NCI-H2196 treated with DMSO at 0.1 percent for 48 hours (cell line): ENCODE measurements around the gene SUGCT.
"Not testable (repeated sequence)": the region's sequence is repeated elsewhere in the genome, so short reads cannot be mapped to it uniquely, and the experiment has no call there.

Experiments used
- DNase-seq: peaks from one replicate; lab custom pipeline; 2025; ENCODE audit not compliant: unreplicated experiment; lab: John Stamatoyannopoulos, UW

Gene SUGCT

DNA sequence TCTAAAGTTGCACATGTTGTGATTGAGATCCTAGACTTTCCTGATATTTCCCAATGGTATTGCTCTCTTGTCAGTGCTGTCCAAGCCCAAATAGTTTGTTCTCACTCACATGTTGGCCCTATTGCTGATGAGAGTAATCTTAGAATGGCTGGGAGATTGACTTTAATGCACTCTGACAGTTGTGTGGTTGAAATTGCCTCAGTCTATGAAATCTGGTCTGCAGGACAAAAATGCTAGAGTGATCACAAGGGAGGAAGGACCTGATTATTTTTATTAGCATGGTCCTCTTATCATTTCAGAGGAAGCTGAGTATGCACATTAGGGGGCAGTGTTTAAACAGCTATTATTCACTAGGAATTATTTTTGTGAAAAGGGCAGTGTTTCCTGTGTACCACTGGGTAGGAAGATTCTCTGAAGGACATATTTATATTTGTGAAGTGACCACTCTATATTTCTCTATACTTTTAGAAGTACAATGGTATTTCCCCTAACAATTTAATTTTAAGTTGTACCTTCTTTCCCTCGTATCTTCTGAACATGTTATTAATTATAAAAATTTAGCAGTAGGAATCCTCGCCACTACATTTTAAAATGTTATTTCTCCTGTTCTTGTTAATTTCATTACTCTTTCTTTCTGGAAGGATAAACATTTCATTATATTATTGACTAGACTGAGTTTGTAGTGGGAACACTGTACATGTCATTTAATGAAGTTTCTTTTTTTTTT, 64.4 kb downstream of the SUGCT start:
- no peak for DNase-seq

DNA sequence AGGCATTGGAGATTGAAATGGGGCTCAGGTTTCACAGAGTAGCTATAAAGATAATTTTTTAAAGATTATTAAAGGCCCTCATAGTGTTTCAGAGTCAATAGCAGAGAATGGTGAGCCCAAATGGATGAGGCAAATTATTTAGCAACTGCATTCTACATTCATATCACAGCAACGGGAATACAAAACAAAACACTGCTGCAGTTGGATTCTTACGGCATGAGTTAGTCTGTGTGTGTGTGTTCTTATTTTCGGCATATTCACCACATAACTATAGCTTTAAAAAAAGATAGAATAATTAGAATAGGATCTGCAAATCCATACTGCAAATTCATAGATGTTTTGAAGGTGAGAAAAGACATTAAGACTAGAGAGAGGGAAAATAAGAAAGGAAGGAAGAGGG, 66.0 kb downstream of the SUGCT start:
- DNase-seq = no peak

DNA sequence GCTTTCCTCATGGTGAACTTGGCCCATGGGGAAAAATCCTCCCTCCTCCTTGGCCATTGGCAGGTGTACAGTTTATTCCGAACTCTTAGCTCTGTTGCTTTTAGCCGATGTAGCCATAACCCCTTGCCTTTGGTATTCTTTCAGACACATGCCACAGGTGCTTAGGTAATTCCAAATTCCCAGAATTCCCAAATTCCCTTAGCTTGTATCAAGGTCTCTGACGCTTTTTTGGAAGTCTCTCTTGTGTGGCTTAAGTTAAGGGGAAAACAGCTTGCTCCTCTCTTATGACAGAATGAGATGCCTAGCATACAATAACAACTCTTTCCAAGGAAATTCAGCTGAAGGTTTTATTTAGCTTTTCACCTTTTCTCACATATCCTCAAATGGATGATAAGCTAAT, 68.0 kb downstream of the SUGCT start:
- DNase-seq = no peak

DNA sequence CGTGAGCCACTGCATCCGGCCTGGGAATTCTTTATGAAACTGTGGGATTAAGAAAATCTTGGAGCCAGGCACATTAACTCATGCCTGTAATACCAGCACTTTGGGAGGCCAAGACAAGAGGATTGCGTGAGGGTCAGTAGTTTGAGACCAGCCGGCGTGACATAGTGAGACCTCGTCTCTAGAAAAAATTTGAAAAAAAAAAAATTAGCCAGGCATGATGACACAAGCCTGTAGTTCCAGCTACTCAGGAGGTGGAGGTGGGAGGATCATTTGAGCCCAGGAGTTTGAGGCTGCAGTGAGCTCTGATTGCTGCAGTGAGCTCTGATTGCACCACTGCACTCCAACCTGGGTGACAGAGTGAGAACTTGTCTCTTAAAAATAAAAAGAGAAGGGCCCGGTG, 69.8 kb downstream of the SUGCT start:
- DNase-seq = no peak

DNA sequence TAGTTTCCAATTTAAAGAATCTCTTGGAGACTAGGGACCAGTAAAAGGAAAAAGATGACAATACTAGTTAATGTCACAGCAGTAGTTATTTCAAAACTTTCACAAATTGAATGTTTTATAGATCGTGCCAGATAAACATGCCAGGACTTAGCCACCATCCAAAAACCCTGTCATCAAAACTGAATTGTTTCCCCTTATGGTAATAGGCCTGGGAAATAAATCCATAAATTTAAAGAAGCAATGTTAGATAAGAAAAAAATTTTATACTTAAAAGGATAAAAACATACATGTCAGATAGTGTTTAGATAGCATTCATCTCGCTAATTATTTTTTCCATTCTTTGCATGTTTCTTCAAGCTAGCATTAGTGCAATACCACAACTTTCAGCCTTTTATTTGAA, 71.2 kb downstream of the SUGCT start:
- DNase-seq = no peak

DNA sequence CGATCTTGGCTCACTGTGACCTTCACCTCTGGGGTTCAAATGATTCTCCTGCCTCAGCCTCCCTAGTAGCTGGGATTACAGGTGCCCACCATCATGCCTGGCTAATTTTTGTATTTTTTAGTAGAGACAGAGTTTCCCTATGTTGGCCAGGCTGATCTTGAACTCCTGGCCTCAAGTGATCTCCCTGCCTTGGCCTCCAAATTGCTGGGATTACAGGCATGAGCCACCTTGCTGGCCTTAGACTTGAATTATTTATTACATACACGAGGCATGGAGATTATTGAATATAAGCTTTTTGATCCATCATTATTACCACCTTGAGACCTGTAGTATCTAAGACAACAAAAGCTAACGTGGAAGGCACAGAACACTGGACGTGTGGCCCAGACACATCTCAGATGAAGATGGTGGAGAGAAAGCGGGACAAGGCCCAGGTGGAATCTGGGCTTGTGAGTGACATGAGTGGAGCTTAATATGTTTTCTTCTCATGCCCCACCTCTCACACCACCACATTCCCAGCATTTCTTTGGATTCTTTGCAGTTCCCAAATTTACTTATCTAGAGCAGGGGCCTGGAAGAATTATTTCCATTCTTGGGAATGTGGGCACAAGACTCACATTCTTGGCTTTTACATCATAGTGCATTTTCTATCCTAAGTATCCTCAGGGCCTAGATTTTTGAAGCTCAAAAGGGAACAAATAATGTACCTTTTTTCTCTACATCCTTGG, 76.6 kb downstream of the SUGCT start:
- DNase-seq = no peak

DNA sequence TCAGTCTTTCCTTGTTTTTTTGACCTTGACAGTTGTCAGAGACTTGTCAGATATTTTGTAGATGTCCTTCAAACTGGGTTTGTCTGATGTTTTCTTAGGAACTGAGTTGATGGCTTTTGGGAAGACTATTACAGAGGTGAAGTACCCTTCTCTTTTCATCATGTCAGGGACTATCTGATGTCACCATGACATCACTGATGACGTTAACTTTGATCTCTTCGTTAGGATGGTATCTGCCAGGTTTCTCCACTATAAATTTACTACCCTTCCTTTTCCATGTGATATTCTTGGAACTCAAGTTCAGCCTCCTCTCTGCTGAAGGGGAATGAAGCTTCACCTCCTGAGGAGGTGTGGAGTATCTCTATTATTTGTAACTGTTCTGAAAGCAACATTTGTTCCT, 78.5 kb downstream of the SUGCT start:
- no peak for DNase-seq

DNA sequence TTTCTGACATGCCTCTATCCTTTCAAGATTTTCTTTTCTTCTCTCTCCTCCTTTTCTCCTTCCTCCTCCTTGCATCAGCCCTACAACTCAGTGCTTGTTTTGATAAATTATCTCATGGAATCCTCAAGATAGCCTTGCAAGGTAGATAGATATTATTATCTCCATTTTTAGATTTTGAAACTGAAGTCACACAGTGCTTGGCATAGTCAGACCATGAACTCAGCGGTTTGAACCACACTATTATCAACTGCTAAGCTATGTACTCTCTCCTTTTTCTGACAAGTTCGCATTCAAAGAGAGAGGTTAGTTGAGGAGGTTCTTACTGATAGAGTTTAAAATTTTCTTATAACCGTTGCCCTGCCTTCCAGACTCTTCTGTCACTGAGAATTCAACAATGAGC, 79.1 kb downstream of the SUGCT start:
- DNase-seq = no peak

DNA sequence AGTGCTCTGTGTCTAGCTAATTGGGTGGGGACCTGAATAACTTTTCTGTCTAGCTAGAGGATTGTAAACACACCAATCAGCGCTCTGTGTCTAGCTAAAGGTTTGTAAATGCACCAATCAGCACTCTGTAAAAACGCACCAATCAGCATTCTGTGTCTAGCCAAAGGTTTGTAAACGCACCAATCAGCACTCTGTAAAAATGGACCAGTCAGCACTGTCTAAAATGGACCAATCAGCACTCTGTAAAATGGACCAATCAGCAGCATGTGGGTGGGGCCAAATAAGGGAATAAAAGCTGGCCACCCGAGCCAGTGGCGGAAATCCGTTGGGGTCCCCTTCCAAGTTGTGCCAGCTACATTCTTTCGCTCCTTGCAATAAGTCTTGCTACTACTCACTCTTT, 83.8 kb downstream of the SUGCT start:
- not testable (repeated sequence) for DNase-seq

DNA sequence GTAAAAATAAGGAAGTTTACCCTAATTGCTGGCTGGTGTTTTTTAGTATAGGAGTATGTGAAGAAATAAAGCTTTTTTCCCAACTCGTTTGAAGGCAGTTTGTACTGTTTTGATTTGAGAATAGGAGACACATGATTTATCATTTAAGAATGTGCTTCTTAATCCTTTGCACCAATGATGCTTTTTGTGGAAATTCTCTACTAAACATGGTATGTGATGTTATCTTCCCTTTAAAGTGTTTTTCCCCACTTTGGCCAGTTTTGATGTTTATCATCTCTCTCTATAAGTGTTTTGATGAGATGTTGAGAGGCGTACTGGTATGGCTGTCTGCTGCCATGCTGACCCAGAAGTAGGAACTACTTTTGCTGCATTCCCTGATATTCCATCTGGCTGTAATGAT, 85.1 kb downstream of the SUGCT start:
- no peak for DNase-seq

DNA sequence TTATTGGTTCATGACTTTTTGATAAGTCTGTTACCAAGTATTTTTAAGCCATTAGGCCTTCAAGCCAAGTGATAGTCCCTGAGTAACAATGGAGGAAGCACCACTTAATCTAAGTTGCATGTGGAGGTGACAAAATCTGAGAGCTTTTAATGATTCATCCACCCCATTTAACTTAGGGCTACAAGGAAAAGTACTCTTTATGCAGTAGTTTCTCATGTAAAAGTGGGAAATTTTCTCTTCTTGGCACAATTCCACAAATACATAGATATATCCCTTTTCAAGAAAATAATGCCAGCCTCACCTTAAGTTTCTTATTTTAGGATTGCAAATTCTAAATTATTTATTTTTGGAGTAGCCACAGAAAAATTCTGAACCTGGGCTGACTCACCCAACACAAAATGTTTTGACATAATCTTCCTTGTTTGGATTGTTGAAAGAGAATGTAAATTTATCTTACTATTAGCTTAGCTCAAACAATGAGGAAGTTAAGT, 85.7 kb downstream of the SUGCT start:
- no peak for DNase-seq

DNA sequence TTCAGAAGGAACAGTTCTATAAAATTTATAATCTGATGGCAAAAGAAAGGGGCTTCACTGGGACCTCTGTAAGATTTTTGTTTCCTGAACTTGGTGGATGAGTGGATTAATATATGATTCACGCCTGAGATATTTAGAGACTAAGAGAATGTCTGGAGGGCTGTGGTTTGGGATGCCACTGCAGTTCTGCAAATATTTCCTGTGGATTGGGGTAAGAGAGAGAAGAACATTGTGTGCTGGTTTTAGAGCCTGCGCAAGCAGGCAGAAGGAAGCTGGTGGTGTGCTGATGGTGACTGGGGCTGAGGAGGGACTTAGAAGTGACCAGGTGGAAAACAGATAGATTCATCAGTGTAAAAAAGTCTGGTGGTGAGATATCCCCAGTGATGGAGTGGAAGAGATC, 87.0 kb downstream of the SUGCT start:
- DNase-seq = no peak

DNA sequence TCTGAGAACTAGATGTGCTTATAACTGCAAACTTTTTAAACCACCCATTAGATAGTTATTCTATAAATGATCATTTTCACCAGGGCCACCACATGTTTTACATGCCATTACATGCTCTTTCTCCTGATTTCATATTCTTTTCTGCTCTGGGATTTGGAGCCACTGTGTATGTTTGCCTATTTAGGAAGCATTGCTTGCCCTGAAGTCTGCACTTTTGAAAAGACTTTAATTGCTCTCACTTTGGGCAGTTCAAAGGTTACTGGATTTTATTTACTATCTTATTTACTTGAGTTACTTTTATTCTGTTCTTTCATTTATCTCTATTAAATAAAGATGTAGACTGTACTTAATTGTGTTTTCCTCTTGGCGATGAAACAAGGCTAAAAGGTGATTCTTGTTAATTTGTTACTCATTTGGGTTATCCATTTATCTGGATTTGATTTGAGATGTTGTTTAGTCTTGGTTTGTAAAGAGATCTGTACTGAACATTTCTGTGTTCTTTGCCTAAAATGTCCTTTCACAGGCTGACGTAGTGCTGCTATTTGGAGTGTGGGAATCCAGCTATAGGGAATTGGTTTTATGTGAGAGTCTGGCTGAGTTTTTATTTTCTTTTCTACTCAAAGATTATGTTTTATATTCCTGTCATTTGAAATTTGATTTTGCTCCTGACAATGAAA, 88.8 kb downstream of the SUGCT start:
- no peak for DNase-seq

DNA sequence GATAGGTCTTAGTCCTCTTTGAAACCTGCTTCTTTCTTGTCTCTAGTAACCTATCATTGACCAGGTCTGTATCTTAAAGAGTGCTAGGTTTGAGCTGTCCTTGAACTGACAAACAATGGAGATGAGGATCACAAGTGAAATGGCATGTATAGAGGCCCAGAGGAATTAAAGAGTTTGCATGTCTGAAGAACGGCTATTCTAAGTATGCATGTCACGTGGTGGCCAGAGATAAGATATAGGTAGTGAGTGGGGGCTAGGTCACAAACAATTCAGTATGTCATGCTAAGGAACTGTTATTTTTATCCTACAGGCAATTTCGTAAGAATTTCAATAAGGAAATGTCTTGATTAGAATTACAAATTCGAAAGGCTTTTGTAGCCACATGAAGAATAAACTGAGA, 95.3 kb downstream of the SUGCT start:
- no peak for DNase-seq

DNA sequence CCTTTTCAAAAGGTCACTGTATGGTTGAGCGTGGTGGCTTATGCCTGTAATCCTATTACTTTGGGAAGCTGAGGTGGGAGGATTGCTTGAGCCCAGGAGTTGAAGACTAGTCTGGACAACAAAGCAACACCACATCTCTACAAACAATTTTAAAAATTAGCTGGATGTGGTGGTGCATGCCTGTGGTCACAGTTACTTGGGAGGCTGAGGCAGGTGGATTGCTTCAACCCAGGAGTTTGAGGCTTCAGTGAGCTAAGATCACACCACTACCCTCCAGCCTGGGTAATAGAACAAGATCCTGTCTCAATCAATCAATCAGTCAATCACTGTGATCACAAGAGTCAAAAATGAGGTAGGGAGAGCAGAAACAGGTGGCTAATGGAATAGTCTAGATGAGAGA, 97.0 kb downstream of the SUGCT start:
- no peak for DNase-seq

DNA sequence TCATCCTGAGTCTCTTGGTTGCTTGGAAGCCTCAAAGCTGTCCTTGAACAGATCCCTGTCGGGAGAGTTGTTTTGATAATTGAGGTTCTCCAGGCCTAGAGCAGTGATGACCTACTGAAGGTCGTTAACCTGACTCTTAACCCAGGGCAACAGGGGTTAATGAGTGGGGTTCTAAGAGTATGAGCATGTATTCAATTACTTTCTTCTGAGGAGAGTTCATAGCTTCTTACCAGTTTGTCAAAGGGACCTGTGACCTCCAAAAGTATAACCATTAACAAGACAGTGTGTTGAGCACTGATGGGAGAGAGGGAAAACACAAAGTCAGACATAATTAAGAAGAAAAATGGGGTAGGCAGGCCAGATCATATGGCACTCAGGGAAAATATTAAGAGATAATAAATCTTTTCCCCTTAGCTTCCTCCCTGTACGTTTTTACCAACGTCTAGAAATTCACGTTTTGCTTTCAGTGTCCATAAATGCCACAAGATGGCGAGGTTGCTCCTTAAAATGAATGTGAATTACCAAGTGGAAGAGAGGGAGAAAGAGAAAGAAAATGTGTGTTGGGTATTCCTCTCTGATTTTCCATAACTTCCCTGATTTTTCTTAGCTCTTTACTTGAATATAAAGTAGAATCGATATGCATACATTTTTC, 97.6 kb downstream of the SUGCT start:
- DNase-seq = peak; percentile 10

DNA sequence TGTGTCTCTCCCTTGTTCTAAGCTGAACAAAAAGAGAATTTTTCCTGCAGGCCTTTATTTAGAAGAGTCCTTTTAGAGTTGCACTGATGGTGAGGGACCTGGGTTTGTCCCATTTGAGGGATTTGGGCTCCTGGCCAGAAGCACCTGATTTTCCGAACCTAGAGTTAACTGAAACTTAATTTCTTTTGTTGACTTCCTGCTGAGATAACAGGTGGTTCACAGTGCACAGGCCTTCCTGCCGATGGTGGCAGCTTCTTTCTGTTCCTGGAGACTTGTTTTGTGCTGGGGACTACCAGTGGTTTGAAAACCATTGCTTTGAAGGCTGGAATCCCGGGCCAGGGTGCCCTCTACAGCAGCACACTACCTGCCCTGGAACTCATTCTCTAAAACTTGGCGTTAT, 99.2 kb downstream of the SUGCT start:
- DNase-seq = no peak

DNA sequence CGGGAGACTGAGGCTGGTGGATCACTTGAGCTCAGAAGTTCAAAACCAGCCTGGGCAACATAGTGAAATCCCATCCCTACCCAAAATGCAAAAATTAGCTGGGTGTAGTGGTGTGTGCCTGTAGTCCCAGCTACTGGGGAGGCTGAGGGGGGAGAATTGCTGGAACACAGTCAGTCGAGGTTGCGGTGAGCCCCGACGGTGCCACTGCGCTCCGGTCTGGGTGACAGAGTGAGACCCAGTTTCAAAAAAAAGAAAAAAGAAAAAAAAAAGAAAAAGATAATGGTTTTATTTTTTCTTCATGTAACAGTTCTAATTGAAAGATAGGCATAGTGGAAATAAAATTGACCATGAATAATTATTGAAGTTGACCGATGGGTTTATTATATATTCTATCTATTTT, 99.9 kb downstream of the SUGCT start:
- no peak for DNase-seq

DNA sequence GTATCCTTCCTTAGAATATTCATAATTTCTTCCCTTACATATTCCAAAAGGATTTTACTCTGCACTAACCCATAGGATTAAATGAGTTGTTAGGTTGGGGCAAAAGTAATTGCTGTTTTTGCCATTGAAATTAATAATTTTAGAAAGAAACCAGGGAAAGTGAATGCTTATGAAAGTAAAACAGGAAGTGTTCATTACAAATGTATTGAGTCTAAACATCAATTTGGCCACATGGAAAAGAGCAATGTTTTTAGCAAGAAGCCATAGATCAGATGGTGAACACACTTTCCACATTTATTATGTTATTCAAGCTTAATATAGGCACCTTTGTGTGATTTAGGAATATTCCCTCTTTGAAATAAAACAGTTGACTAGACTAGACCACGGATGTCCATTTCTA, 102.9 kb downstream of the SUGCT start:
- no peak for DNase-seq

DNA sequence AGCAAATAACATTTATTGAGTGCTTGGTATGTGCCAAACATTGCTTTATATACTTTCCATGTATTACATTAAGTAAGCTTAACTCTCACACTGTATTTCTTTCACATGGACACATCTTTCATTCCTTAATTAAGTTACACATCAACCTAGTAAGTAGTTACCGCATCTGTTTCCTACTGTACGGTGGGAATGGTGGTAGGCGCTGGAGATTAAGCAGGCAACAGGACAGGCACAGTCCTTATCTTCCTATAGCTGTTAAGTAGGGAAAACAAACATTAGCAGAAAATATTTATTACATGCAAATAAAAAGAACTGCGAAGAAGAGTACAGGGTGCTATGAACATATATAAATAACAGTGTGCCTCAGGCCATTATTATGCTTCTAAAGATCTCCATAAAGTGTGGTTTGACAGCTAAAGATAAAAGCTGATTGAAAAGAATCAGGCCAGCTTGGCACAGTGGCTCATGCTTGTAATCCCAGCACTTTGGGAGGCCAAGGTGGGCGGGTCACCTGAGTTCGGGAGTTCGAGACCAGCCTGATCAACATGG, 105.0 kb downstream of the SUGCT start:
- DNase-seq = no peak

DNA sequence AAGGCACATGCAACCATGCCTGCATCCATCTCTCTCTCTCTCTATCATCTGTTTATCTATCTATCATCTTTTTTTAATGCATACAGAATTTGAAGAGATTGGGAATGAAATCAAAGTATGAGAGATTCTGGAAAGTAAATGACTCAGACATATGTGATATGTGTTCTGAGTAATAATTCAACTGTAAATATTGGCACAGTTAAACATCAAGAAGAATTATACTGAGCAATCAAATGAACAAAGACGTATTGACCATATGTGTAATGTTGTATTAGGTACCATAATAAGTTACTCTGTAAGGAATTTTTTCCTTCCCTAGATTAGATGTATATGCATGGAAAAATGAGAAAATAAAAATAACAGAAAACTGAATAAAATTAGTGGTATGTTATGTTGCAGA, 108.3 kb downstream of the SUGCT start:
- no peak for DNase-seq
